Astrocyte of the cerebellum (primary cell): ENCODE measurements around the gene BTRC.

ENCODE experiments used
- DNase-seq: peaks from one replicate; pipeline ENCODE4 v3.0.0-alpha.2; 2011; ENCODE audit warnings: low read depth
- H3K4me3 ChIP-seq: 2 replicates; pipeline ENCODE4 v1.5.1; 2011; ENCODE audit warnings: mild to moderate bottlenecking, low read depth, low read length, moderate library complexity
- in situ Hi-C: cut with HindIII; loops from 2 replicates; pipeline ENCODE4 v1.10.0; 2017; ENCODE audit warnings: low sequenced_read_pairs
- TF ChIP-seq, protein P1 (sequence below): IDR thresholded peaks from 2 replicates; pipeline ENCODE4 v1.5.1; 2012; ENCODE audit warnings: low read length, low read depth, moderate library complexity, mild to moderate bottlenecking; ENCODE audit errors: missing control alignments

Gene BTRC

GRCh38 chr10:101567165-101568006, 213.4 kb downstream of the BTRC start:
- in situ Hi-C loops, result no loop called here
- DNase-seq, result no peak
- TF ChIP-seq, protein P1, sequence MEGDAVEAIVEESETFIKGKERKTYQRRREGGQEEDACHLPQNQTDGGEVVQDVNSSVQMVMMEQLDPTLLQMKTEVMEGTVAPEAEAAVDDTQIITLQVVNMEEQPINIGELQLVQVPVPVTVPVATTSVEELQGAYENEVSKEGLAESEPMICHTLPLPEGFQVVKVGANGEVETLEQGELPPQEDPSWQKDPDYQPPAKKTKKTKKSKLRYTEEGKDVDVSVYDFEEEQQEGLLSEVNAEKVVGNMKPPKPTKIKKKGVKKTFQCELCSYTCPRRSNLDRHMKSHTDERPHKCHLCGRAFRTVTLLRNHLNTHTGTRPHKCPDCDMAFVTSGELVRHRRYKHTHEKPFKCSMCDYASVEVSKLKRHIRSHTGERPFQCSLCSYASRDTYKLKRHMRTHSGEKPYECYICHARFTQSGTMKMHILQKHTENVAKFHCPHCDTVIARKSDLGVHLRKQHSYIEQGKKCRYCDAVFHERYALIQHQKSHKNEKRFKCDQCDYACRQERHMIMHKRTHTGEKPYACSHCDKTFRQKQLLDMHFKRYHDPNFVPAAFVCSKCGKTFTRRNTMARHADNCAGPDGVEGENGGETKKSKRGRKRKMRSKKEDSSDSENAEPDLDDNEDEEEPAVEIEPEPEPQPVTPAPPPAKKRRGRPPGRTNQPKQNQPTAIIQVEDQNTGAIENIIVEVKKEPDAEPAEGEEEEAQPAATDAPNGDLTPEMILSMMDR, result no peak
- H3K4me3 ChIP-seq, result no peak overlapping the region

GRCh38 chr10:101568054-101568745, 214.2 kb downstream of the BTRC start:
- TF ChIP-seq, protein P1, result no peak
- in situ Hi-C loops, result no loop called here
- H3K4me3 ChIP-seq, result no peak overlapping the region
- no peak for DNase-seq

- TF ChIP-seq, protein P1, result no peak
- in situ Hi-C loops, result no loop called here
- DNase-seq, result no peak
- peak overlapping the region; percentile 56 for H3K4me3 ChIP-seq
These were observed 215.3 kb downstream of the BTRC start for GRCh38 chr10:101569323-101569621.

- peak overlapping the region; percentile 56 for H3K4me3 ChIP-seq
- in situ Hi-C loops, result no loop called here
These were observed 215.9 kb downstream of the BTRC start for GRCh38 chr10:101569622-101570427.

GRCh38 chr10:101570428-101571270, 216.7 kb downstream of the BTRC start:
- TF ChIP-seq, protein P1, result no peak
- in situ Hi-C loops, result no loop called here
- peak overlapping the region; percentile 56 for H3K4me3 ChIP-seq
- no peak for DNase-seq

More at GRCh38 chr10:101569622-101570427, 215.9 kb downstream of the BTRC start:
- TF ChIP-seq, protein P1, result peak; percentile 63
- DNase-seq, result no peak
